HG03442 (cell line): ENCODE results near the gene RFX8.

Experiments
- ATAC-seq: cut with Tn5 transposase; IDR thresholded peaks from one replicate; pipeline ENCODE4 v1.9.1; 2021; ENCODE audit warnings: mild to moderate bottlenecking, moderate library complexity; ENCODE audit not compliant: unreplicated experiment

Gene RFX8

DNA sequence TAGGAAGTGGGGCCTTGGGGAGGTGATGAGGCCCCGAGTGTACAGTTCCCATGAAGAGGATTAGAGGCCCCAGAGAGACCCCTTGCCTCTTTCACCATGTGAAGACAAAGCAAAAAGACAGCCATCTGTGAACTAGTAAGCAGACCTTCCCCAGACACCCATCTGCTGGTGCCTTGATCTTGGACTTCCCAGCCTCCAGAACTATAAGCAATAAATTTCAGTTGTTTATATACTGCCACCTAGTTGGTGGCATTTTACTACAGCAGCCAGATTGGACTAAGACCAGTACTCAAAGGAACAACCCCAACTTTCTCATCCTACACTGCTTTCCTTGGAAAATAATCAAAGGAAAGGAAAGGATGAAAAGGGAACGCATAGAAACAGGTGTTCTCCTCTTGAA is 59.7 kb downstream of the RFX8 start:
- ATAC-seq: no peak

DNA sequence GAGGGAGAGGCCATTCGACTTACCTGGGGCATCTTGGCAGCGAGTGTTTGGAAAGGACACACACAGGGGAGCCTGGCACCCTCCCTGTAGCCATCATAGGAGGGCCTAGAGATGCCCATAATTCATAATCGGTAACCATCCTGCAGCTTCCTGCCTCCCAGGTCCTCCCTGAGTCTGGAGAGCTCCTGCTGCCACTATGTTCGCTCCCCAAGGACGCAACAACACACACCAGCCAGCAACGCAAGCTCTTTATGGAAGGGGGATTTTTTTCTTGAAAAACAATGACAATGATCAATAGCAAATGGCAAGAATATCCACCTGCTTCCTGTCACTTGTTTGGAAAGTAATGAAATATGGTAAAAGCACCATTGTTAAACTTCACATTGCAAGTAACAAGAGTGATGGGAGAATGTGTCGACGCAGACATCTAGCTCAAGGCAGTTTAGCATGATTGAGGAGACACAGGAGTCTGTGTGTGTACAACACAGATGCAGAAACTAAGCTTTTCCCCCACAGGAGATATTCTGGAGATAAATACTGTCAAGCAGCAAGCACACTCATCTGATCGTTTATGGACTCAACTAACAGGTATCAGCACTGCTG is 62.7 kb downstream of the RFX8 start:
- no peak for ATAC-seq

DNA sequence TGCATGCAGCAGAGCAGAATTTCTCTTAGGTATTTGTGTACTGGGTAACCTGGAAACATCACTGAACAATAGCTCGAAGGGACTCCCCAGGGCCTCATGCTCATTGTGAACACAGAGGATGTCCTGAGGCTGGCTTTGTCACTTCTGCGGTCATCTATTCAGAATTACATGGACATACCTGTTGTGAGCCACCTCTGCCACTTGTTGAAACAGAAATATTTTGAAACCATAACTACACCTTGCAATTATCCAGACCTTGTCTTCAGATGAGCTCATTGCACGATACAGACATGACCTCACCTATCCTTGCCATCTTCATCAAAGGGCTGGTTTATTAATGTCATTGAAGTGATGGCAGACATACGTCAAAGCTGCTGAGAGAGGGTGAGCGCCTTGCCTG is 64.2 kb downstream of the RFX8 start:
- ATAC-seq: no peak

DNA sequence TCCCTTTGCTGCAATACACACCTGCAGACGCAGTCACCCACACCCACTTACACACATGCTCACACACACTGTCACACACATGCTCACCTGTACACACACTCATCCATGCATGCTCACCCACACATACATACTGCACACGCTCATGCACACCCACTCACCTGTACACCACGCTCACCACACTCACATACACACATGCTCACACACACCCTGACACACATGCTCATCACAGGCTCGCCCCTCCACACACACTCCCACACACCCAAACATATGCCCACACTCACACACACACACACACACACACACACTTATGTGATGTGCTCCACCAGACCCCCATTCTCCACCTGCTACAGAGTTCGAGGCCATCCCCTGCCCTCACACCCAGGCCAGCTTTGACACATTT is 64.8 kb downstream of the RFX8 start:
- no peak for ATAC-seq

DNA sequence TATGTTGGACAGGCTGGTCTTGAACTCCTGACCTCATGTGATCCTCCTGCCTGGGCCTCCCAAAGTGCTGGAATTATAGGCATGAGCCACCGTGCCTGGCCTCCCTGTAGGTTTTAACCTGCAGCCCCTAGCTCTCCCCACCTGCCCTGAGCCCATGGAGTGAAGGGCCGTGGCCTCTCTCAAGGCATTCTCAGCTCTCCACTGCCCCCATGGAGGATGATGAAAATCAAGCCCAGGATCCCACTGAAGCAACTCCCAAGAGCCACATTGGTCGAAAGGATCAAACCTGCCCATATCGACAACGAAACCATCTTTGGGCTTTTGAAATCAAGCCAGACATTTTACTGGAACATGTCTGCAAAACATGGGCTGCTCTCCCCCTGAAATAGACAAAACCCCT is 65.2 kb downstream of the RFX8 start:
- no peak for ATAC-seq

DNA sequence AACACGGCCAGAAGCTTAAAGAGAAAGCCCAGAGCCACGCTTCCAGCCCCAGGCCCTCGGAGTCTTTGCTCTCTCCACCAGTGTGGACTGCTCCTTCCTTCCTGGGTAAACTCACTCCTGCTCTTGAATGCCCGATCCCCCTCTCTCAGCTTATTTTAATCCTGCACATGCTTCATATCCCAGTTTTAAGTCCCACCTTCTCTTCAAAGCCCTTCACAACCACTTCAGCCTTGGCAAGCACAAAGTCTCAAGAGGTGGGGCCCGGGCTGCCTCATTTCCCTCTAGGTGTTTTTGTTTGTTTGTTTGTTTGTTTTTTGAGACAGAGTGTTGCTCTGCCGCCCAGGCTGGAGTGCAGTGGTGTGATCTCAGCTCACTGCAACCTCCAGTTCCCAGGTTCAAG is 66.0 kb downstream of the RFX8 start:
- no peak for ATAC-seq

DNA sequence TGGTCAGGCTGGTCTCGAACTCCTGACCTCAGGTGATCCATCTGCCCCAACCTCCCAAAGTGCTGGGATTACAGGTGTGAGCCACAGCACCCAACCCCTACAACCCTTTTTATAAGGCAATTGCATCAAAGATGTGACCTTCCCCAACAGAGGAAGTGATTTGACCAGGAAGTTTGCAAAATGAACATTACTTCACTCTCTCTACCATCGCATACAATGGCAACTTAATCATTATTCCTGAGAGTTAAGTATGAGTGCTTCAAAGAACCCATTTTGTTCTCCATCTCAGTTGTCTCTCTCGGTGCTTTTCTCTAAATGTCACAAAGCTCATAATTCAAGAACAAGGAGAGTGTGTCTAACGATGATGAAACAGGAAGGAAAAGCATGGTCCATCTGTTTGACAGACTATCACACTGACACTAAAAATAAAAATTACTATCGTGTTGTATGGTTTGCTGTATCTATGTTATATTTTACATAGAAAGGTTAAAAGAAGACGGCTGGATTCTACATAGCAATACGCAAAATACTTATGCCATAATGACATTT is 69.5 kb downstream of the RFX8 start:
- ATAC-seq: no peak

DNA sequence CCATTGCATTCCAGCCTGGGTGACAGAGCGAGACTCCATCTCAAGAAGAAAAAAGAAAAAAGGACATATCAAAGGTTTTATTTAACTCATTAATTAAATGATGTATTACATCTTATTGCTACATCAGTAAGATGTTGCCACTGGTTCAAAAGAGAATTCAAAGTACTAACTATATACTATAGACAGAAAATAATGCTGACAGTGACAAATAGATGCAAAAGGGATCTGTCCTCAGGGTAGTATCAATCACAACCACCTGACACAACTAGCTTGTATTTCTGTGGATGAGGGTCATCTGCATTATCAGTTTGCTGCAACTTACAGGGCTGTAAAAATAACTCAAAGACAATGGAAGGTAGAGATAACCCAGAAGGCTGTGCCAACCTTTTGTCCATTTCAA is 71.2 kb downstream of the RFX8 start:
- no peak for ATAC-seq

DNA sequence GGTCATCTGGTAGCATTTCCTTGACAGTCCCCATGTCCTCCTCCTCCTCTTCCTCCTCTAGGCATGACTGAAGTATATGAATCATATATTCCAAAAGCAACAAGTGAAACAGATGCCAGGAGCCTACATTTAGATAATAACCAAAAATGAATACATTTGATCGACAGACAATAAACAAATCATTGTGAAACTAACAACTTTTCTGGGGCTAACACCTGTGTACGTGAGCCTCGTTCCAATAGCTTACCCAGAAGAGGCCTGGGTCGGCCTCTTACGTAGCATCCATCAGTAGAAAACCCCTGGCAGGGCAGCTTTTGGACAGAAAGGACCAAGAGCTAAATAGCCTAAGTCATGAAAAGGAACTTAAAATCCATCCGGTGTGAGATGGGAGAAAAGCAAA is 72.3 kb downstream of the RFX8 start:
- no peak for ATAC-seq

DNA sequence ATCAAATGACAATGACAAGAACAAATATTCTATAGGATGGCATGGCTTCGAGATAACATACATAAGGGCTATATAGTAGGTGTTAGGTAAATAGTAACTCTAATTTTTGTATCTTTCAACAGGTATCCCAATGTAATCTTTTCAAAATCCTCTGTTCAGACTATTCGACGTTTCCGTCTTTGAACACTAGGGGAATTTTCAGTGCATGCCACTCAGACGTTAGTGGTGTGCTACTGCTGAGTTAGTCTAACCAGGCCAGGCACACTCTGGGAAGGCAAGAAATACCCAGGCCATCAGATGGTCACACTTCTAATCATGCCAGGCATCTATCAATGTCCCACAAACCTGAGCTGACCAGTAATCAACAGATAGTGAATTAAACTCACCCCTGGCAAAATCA is 73.0 kb downstream of the RFX8 start:
- no peak for ATAC-seq

DNA sequence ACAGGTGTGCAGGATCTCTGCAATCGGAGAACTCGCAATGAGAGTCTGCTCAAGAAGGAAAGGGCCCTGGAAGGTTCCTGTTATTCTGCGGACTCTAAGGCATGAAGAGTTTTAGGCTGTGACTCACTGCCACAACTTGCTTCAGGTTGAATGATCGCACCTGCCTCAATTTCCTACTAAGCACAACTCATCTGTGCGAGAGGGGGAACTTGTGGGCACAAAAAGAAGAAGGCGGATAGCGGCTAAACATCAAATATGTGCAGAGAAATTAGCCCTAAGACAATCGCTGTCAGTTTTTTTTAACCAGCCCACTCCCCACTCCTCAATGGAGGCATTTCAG is 73.6 kb downstream of the RFX8 start:
- ATAC-seq: no peak

DNA sequence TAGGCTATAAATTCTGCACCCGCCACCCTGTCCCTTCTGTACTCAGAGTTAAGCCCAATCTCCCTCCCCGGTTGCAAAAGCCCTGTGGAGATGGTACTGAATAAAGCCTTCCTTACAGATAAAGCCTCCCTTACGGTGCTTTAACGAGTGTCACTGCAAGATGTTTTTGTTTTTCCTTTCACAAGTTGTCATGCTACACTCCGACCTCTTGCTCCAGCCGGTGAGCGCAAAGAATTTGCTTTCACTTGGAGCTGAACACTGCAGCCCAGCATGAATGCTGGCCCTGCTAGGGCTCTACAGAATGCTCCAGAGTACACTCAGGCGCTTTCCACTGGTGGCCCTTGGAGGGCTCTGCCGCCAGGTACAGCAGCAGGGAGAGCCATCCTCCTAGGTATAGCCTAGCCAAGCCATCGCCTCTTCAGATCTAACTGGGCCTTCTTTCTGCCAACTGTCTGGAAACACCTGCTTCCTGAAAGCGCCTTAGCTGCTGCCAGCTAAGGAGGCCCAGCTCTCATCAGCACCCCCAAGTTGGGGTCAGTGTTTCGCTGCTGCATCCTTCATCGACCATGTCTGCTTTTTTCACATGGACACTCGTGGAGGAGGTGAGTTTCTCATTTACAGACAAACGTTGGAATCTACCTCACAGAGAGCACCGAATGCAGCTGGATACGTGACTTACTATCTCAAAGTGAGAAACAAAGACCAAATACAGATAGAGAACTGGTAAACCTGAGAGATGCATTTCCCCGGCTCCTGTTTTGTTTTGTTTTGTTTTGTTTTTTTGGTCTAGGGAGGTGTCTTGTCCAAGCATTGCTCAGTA is 74.2 kb downstream of the RFX8 start:
- no peak for ATAC-seq

DNA sequence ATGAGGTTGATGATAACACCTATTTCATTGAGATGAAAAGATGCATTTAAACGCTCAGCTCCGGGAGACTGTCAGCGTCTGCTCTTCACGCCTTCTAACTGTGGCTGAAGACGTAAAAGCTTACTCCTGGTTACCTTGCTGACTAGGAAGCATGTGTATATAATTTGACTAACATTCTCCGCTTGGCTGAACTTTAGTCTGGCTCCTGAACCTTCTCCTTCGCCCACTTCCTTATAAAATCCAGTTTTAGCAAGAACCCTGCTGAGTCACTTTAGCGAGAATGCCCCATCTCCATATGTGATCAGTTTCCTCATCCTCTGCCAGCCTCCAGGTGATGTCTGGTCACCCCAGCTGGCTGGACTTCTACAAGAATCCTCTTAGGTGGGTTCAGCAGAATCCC is 74.9 kb downstream of the RFX8 start:
- ATAC-seq: no peak

DNA sequence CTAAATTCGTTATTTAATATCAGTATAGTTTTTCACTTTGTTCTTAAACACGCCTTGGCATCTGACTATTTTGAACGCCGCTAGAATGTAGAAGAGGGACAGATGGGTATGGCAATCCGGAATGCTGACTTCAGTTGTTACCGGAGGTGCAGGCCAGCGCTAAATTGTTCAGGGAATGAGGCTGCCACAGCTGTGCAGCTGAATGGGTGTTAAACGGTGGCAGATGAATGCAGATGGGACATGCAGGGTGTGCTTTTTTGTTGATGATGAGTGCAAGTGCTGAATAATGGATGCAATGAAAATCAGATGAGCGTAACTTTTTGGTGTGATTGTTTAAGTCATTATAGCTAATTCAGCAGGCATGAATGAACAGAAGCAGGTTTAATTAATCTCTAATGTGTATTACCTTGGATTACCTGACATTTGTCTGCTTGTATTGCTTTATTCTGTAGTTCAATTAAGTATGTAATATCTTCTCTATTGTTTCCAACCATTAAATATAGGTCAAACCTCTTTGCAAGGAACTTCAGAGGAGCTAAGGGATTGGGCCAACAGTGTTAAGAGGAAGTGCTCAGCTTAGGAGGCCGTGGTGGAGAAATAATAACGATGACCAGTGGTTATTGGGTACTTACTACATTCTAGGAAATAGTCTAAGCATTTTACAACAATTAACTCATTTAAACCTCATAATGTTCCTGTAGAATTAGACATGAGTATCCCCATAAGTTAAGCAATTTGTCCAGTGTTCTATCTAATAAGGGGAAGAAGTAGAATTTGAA is 75.7 kb downstream of the RFX8 start:
- ATAC-seq: no peak

DNA sequence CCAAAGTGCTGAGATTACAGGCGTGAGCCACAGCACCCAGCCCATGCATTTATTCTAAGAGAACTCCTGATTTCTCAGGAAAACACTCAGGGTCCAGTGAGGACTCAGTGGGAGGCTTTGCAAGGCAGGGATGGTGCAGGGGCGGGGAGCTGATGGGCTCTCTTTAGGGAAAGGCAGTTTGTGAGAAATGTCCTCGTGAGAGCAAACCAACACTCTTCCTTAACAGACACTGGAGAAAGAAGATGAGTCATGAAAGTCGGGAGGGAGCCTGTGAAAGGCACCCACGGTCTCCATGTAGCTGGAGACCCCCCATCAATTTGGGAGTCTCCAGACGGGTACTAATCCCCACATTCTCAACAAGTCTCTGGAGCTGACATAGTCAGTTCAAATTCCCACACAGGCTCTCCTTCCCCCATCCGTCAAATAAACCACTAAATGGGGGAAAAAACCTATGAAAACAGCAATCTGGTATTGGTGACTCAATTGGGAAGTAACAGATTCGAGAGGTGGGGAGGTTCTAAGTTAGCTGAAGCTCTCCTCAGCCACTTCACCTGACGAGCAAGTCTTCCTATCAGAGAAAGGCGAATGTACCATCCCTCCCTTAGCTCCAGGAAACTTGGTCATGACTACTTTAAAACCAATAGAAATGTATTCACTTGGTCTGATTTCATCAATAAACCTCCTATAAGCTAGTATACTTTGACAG is 76.6 kb downstream of the RFX8 start:
- no peak for ATAC-seq

DNA sequence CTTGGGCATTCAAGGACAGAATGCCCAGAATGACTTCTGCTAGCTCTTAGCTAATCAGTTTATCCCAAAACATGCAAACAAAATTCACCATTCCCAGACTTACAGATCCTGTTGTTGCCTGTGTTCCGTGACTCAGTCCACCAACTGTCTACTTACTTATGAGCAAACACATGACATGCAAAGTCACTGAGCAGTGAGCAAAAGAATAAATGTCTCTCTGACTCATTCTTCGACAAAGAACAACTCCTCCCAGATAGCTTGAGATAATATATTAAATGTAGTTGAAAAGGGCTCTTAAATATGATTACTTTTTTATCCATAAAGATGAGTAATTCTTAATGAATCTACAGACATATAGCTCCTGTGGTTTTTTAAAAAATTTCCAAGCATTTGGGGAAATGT is 78.6 kb downstream of the RFX8 start:
- ATAC-seq: no peak

DNA sequence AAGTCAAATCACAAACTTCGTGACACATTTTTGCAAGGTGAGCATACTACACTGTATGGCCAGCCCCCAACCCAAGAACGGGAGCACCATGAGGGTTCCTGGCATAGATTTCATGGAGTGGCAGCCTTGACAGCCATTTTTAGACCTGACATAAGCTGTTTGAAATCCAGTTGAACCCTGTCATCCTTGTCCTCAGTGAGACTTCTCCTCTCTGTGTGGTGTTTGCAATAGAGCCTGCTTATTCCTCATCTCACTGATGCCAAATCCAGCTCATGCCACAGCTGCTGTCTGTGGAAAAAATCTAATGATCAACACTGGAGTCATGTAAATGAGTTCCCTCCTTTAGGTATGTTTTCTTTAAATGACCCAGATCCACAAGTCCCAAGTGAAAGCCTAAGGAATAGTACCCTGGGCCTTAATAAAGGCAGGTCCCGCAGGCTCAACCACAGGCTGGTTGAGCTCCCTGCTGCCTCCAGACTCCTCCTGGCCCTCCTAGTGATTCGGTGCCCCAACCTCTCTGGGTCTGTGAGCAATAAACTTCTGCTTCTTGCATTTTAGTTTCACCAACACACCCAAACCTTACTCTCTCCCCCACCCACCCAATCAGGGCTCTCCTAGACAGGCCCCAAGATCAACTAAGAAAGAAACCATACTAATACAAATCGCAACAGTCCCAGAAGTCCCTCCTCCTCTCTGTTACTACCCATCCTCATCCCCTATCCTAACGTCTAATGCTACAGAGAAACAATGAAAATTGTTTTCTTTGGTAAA is 79.2 kb downstream of the RFX8 start:
- ATAC-seq: no peak

DNA sequence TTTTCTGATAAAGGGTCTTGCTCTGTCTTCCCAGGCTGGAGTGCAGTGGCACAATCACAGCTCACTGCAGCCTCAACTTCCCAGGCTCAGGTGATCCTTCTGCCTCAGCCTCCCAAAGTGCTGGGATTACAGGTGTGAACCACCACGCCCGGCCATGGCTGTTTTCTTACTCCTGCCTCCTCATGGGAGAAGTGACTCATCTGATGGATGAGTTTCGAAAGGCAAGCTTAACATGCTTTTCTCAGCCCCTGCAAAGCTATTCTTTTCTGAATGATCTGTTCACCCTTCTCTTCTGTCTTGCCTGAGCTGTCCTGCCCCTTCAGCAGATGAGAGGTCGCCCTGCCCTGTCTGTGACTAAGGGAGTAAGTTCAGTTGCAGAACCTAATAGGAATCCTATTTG is 86.7 kb downstream of the RFX8 start:
- ATAC-seq: no peak

DNA sequence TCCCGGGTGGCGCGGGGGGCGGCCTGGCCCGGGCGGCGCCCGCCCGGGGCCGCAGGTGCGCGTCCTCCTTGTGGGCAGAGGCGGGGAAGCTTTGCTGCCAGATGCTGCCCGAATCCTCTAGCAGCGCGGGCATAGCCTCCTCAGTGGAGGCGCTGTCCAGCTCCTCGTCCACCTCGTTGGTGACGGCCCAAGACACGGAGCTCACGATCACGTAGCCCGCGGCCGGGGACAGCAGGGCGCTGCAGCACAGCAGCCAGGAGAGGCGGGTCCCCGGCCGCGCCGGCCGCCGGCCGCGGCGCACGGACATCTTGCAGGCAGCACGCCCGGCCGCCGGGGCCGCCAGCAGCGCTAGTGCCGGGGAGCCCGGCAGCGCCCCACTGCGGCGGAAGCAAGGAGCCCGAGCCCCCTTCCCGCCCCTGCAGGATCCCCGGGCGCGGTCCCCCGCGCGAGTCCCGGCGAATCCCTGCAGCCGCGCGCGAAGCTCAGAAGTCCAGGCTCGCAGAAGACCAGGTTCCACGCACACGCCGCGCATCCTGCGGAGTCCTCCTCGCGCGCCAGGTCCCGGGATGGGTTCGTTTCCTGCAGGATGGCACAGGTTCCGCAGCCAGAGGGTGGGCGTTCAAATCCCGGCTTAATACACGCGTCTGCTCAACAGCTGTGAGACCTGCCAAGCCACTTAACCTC is 87.6 kb downstream of the RFX8 start, which contains the start of gene CREG2:
TSS of gene CREG2 (minus strand) at position 353 of the 684 bp plus-strand sequence. CDS start at position 307, 46 bp downstream.
- ATAC-seq: no peak
